ENCODE measurements around the gene POLG2.
"Not testable (repeated sequence)": the region's sequence is repeated elsewhere in the genome, so short reads cannot be mapped to it uniquely, and the experiment has no call there.

The POLG2 gene

DNA sequence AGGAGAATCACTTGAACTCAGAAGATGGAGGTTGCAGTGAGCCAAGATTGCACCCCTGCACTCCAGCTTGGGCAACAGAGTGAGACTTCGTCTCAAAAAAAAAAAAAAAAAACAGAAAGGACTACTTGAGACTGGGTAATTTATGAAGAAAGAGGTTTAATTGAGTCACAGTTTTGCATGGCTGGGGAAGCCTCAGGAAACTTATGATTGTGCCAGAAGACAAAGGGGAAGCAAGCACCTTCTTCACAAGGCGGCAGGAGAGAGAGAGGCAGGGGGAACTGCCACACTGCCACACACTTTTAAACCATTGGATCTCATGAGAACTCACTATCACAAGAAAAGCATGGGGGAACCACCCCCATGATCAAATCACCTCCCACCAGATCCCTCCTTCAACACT is 56.9 kb downstream of the POLG2 start:
- DNase-seq (ENCODE audit: low read depth): no peak

DNA sequence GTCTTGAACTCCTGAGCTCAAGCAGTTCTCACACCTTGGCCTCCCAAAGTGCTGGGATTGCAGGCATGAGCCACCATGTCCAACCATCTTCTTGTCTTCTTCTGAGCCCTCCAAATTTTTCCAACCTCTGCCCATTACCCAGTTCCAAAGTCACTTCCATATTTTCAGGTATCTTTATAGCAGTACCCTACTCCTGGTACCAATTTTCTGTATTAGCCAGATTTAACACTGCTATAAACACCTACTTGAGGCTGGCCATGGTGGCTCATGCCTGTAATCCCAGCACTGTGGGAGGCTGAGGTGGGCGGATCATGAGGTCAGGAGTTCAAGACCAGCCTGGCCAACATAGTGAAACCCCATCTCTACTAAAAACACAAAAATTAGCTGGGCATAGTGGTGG is 57.3 kb downstream of the POLG2 start:
- DNase-seq (ENCODE audit: low read depth): not testable (repeated sequence)

DNA sequence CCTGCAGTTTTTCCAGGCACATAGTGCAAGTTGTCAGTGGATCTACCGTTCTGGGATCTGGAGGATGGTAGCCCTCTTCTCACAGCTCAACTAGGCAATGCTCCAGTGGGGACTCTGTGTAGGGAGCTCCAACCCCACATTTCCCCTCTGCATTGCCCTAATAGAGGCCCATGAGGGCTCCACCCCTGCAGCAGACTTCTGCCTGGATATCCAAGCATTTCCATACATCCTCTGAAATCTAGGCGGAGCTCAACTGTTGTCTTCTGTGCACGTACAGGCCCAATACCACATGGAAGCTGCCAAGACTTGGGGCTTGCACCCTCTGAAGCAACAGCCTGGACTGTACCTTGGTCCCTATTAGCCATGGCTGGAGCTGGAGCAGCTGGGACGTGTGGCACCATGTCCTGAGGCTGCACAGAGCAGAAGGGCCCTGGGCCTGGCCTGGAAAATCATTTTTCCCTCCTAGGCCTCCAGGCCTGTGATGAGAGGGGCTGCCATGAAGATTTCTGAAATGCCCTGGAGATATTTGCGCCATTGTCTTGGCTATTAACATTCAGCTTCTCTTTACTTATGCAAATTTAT is 58.8 kb downstream of the POLG2 start:
- no peak for DNase-seq (ENCODE audit: low read depth)

DNA sequence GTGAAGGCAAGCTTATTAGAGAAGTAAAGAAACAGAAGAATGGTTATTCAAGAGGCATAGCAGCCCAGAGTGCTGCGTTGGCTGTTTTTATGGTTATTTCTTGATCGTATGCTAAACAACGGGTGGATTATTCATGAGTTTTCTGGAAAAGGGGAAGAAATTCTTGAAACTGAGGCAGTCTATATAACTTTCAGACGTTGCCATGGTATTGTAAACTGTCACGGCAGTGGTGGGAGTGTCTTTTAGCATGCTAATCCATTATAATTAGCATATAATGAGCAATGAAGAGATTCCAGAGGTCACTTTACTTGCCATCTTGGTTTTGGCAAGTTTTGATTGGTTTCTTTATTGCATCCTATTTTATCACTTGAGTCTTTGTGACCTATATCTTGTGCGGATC is 65.3 kb downstream of the POLG2 start:
- no peak for DNase-seq (ENCODE audit: low read depth)

DNA sequence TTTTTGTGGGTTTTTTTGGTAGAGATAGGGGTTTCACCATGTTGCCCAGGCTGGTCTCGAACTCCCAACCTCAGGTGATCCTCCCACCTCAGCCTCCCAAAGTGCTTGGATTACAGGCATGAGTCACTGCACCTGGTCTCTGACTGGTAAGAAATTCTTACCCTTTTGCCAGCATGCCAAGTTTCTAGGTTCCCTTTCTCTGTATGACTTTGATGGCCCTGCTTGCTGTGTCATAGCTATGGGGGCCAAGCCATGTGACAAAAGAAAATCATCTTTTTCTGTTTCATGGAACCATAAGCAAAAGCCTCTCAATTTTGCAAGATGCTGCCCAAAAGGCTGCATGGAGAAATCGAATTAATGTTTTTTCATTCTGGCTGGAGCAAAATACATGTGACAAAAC is 66.8 kb downstream of the POLG2 start:
- DNase-seq (ENCODE audit: low read depth): not testable (repeated sequence)

DNA sequence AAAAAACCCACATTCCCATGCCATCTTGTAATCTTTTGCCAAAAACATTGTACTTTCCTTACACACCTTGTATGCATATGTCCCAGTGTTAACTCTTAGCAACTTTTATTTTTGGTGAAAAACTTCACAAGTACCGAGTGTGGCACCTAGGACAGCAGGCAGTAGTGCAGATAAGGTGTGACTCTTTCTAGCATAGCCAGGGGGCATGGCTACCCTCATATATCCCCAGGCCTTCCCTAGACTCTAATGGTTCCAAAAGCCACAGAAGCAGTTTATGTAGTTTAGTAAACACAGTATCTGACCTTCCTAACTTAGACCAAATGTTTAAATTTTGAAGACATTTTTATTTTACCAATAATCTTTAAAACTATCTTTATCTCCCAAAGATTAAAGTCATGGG is 68.4 kb downstream of the POLG2 start:
- no peak for DNase-seq (ENCODE audit: low read depth)
